CD14-positive monocyte (primary cell): ENCODE results near the gene HOXB1. TPM values are rescaled to one million over a fixed set of nuclear protein-coding genes. Genes with fewer than 3 reads are reported as not detected.
"Not testable (repeated sequence)": the region's sequence is repeated elsewhere in the genome, so short reads cannot be mapped to it uniquely, and the experiment has no call there.

Source experiments
- DNase-seq, 3 donors: peaks; one replicate each; pipeline ENCODE4 v3.0.0-alpha.2; 2011 to 2022
- H2AFZ ChIP-seq: 2 replicates; pipeline ENCODE4 v1.6.0; 2012; ENCODE audit warnings: mild to moderate bottlenecking, low read depth, low read length, inconsistent platforms; ENCODE audit not compliant: insufficient read depth, poor library complexity, severe bottlenecking
- H3K27ac ChIP-seq, 2 donors: 1 replicate in 1 of 2; 2 replicates in 1 of 2; pipeline ENCODE4 v1.5.1; 2012 to 2013; ENCODE audit warnings: low read length in 2 of 2, control low read depth in 1 of 2, inconsistent platforms in 1 of 2, low read depth in 1 of 2, mild to moderate bottlenecking in 1 of 2
- H3K27me3 ChIP-seq, 2 donors: one replicate each; pipeline versions ENCODE4 v1.6.0 to v1.6.1; 2011 to 2013; ENCODE audit warnings: low read length in 2 of 2; ENCODE audit not compliant: control insufficient read depth in 2 of 2, insufficient read depth in 2 of 2
- H3K36me3 ChIP-seq, 2 donors: replicated peaks in 1 of 2; 1 replicate in 1 of 2; 2 replicates in 1 of 2; pipeline versions ENCODE4 v1.5.1 to v1.6.1; 2012 to 2013; ENCODE audit warnings: low read length in 2 of 2, control low read depth in 1 of 2, inconsistent platforms in 1 of 2, mild to moderate bottlenecking in 1 of 2; ENCODE audit not compliant: insufficient read depth in 2 of 2, control insufficient read depth in 1 of 2
- H3K4me1 ChIP-seq, 2 donors: 1 replicate in 1 of 2; 2 replicates in 1 of 2; pipeline versions ENCODE4 v1.5.1 to v1.6.1; 2012 to 2013; ENCODE audit warnings: low read length in 2 of 2, control low read depth in 1 of 2, inconsistent platforms in 1 of 2, mild to moderate bottlenecking in 1 of 2, moderate library complexity in 1 of 2; ENCODE audit not compliant: insufficient read depth in 2 of 2, control insufficient read depth in 1 of 2
- H3K4me2 ChIP-seq: replicated peaks from 2 replicates; pipeline ENCODE3; 2012; ENCODE audit warnings: low read length, moderate library complexity, mild to moderate bottlenecking; ENCODE audit not compliant: poor library complexity, severe bottlenecking; ENCODE audit errors: extremely low read depth
- H3K4me3 ChIP-seq, 3 experiments: fragments of 200-600 bp in 1 of 3; sonication (generic) in 1 of 3; replicated peaks in 1 of 3; 1 replicate in 2 of 3; 2 replicates in 1 of 3; pipeline ENCODE4 v1.5.1; 2011 to 2013; ENCODE audit warnings: low read length in 3 of 3, mild to moderate bottlenecking in 3 of 3, control low read depth in 2 of 3, low read depth in 2 of 3, inconsistent platforms in 1 of 3, moderate library complexity in 1 of 3
- H3K79me2 ChIP-seq: 2 replicates; pipeline ENCODE4 v1.6.0; 2012; ENCODE audit warnings: mild to moderate bottlenecking, control low read depth, inconsistent platforms, low read length, moderate library complexity; ENCODE audit not compliant: insufficient read depth
- H3K9ac ChIP-seq: 2 replicates; pipeline ENCODE4 v1.6.0; 2017; ENCODE audit warnings: low read length, mild to moderate bottlenecking; ENCODE audit not compliant: insufficient read depth, poor library complexity, severe bottlenecking
- H3K9me3 ChIP-seq, 2 donors: replicated peaks in 1 of 2; 1 replicate in 1 of 2; 2 replicates in 1 of 2; pipeline versions ENCODE4 v1.5.1 to v1.6.1; 2012 to 2013; ENCODE audit warnings: low read length in 2 of 2, control low read depth in 1 of 2; ENCODE audit not compliant: control insufficient read depth in 1 of 2, insufficient read depth in 1 of 2
- H4K20me1 ChIP-seq: 2 replicates; pipeline ENCODE4 v1.6.0; 2012; ENCODE audit warnings: mild to moderate bottlenecking, low read length, control low read depth, moderate library complexity; ENCODE audit not compliant: insufficient read depth
- H3K27ac Mint-ChIP-seq, 7 donors: one replicate each; pipeline ENCODE4 v1.8.0; 2020; ENCODE audit warnings: mild to moderate bottlenecking in 7 of 7, mixed read lengths in 7 of 7, moderate library complexity in 6 of 7, inconsistent platforms in 2 of 7
- H3K27me3 Mint-ChIP-seq, 3 donors: one replicate each; pipeline ENCODE4 v1.8.0; 2021 to 2022; ENCODE audit warnings: low read depth in 3 of 3, mild to moderate bottlenecking in 3 of 3, mixed read lengths in 3 of 3, moderate library complexity in 3 of 3, inconsistent platforms in 1 of 3
- H3K36me3 Mint-ChIP-seq, 2 donors: one replicate each; pipeline ENCODE4 v1.8.0; 2020; ENCODE audit warnings: mixed read lengths in 2 of 2, inconsistent platforms in 1 of 2, mild to moderate bottlenecking in 1 of 2
- H3K4me1 Mint-ChIP-seq: one replicate; pipeline ENCODE4 v1.8.0; 2020; ENCODE audit warnings: mild to moderate bottlenecking, mixed read lengths
- H3K4me3 Mint-ChIP-seq, 2 donors: one replicate each; pipeline ENCODE4 v1.8.0; 2020; ENCODE audit warnings: mild to moderate bottlenecking in 2 of 2, mixed read lengths in 2 of 2, moderate library complexity in 1 of 2
- H3K9me3 Mint-ChIP-seq, 7 donors: one replicate each; pipeline ENCODE4 v1.8.0; 2020 to 2022; ENCODE audit warnings: mixed read lengths in 7 of 7, mild to moderate bottlenecking in 6 of 7, moderate library complexity in 6 of 7, inconsistent platforms in 2 of 7
- WGBS: methylation state at CpG from one replicate; pipeline ENCODE4 v1.1.5; 2013; ENCODE audit warnings: missing lambda C conversion rate; ENCODE audit not compliant: insufficient coverage; 5-methylcytosine and 5-hydroxymethylcytosine counted together
- intact Hi-C, 2 donors: fragments of 100-400 bp; cut with micrococcal nuclease; formaldehyde crosslinking; loops; one replicate each; pipeline versions ENCODE4 v1.15.0 to v1.15.1; 2023
- polyA plus RNA-seq, 3 donors: library from polyadenylated mRNA; depleted of rRNA in 1 of 3; unstranded in 2 of 3; stranded (reverse) in 1 of 3; fragments of 300-500 nt in 2 of 3; fragments of >200 nt in 1 of 3; fragmentation: Illumina TruSeq in 2 of 3; gene quantifications; 1 replicate in 2 of 3; 2 replicates in 1 of 3; pipeline ENCODE4 v1.2.3, GENCODE V29; 2012 to 2021
- TF ChIP-seq, protein P1 (sequence below): fragments of 200-600 bp; IDR thresholded peaks from one replicate; pipeline ENCODE4 v1.8.0; 2022; ENCODE audit warnings: antibody characterized with exemption, mild to moderate bottlenecking

HOXB1 gene
- polyA plus RNA-seq, 3 donors, result not detected

DNA sequence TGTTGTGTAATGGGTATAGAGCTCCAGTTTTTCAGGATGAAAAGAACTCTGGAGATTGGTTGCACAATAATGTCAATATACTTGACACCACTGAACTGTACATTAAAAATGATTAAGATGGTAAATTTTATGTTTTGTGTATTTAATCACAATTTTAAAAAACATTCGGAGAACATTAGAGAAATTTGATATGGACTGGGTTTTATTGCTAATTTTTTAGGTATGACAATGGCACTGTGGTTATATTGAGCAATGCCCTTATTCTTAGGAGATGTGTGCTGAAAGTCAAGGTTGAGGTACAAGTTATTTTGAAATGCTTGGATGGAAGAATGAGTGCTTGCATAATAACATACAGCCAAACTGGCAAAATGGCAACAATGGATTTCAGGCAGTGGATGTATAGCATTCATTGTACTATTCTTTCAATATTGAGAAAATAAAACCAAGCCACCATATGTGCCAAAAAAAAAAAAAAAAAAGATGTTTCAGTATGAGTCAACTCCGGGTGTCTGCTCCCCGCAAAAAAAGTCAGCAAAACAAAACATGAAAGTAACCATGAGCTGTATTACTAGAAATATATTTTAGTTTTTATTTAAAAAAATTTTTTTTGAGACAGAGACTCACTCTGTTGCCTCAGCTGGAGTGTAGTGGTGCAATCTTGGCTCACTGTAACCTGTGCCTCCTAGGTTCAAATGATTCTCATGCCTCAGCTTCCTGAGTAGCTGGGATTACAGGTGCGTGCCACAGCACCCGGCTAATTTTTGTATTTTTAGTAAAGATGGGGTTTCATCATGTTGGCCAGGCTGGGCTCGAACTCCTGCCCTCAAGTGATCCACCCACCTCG lies 19.8 kb downstream of the HOXB1 start:
- H4K20me1 ChIP-seq, result no peaks in the 10 kb centered on the region
- H2AFZ ChIP-seq, result no peak overlapping the region
- Mint-ChIP-seq H3K27ac (no peak overlapping the region), H3K27me3 (peaks cover 13 to 42% (median 17%) of the 10 kb centered on the region in 3 donors), H3K9me3 (peaks cover 0 to 3% (median 1%) of the 10 kb centered on the region in 7 donors), H3K4me3 (no peak overlapping the region), H3K36me3 (no peaks in the 10 kb centered on the region), H3K4me1 (peaks cover 10% of the 10 kb centered on the region)
- H3K79me2 ChIP-seq, result no peaks in the 10 kb centered on the region
- TF ChIP-seq, protein P1, sequence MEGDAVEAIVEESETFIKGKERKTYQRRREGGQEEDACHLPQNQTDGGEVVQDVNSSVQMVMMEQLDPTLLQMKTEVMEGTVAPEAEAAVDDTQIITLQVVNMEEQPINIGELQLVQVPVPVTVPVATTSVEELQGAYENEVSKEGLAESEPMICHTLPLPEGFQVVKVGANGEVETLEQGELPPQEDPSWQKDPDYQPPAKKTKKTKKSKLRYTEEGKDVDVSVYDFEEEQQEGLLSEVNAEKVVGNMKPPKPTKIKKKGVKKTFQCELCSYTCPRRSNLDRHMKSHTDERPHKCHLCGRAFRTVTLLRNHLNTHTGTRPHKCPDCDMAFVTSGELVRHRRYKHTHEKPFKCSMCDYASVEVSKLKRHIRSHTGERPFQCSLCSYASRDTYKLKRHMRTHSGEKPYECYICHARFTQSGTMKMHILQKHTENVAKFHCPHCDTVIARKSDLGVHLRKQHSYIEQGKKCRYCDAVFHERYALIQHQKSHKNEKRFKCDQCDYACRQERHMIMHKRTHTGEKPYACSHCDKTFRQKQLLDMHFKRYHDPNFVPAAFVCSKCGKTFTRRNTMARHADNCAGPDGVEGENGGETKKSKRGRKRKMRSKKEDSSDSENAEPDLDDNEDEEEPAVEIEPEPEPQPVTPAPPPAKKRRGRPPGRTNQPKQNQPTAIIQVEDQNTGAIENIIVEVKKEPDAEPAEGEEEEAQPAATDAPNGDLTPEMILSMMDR, result no peak
- peaks cover 3 to 6% of the 10 kb centered on the region in 2 donors for H3K27me3 ChIP-seq
- 83% methylated on average over 1 of the region's 7 CpGs for WGBS
- H3K27ac ChIP-seq, result no peak overlapping the region
- H3K4me1 ChIP-seq, result no peaks in the 10 kb centered on the region
- no peak overlapping the region for H3K4me3 ChIP-seq
- no peaks in the 10 kb centered on the region for H3K36me3 ChIP-seq
- intact Hi-C loops, result no loop called here
- no peak overlapping the region for H3K4me2 ChIP-seq
- H3K9ac ChIP-seq, result no peak overlapping the region
- no peaks in the 10 kb centered on the region for H3K9me3 ChIP-seq
- no peak for DNase-seq

DNA sequence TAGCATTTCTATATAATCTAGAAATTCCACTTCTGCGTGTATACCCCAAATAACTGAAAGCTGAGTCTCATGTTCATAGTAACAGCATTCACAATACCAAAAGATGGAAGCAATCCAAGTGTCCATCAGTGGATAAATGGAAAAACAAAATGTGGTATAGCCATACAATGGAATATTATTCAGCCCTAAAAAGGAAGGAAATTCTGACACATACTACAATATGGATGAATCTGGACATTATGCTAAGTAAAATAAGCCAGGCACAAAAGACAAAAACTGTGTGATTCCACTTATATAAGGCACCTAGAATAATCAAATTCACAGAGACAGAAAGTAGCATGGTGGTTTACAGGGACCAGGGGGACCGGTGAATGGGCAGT lies 20.4 kb downstream of the HOXB1 start:
- Mint-ChIP-seq H3K27ac (no peak overlapping the region), H3K4me3 (no peak overlapping the region), H3K9me3 (peaks cover 0 to 2% (median 0%) of the 10 kb centered on the region in 7 donors), H3K36me3 (no peaks in the 10 kb centered on the region), H3K4me1 (peaks cover 12% of the 10 kb centered on the region), H3K27me3 (peaks cover 9 to 39% (median 13%) of the 10 kb centered on the region in 3 donors)
- TF ChIP-seq, protein P1, result no peak
- H3K36me3 ChIP-seq, result no peaks in the 10 kb centered on the region
- H3K4me2 ChIP-seq, result no peak overlapping the region
- no peaks in the 10 kb centered on the region for H3K79me2 ChIP-seq
- intact Hi-C loops, result no loop called here
- H3K4me1 ChIP-seq, result no peaks in the 10 kb centered on the region
- no peaks in the 10 kb centered on the region for H4K20me1 ChIP-seq
- no CpG with 5 or more reads among the region's 2 CpGs for WGBS
- H3K27me3 ChIP-seq, result peaks cover 3 to 7% of the 10 kb centered on the region in 2 donors
- no peak overlapping the region for H3K27ac ChIP-seq
- H3K9me3 ChIP-seq, result no peaks in the 10 kb centered on the region
- H3K9ac ChIP-seq, result no peak overlapping the region
- H3K4me3 ChIP-seq, result no peak overlapping the region
- DNase-seq, result no peak
- no peak overlapping the region for H2AFZ ChIP-seq

- not testable (repeated sequence) for H3K9ac ChIP-seq, H3K27ac Mint-ChIP-seq
Observed at GRCh38 chr17:48509708-48510107, 21.1 kb downstream of the HOXB1 start.

More at GRCh38 chr17:48509708-48510107, 21.1 kb downstream of the HOXB1 start:
- H4K20me1 ChIP-seq, H3K4me2 ChIP-seq, H3K4me3 Mint-ChIP-seq, intact Hi-C loops, H3K4me3 ChIP-seq, H3K36me3 ChIP-seq, H3K4me1 ChIP-seq, H3K36me3 Mint-ChIP-seq, H3K9me3 Mint-ChIP-seq, DNase-seq, H3K27ac ChIP-seq, H2AFZ ChIP-seq, H3K27me3 ChIP-seq, H3K79me2 ChIP-seq, H3K9me3 ChIP-seq: not testable (repeated sequence)
- Mint-ChIP-seq H3K27me3 (peaks cover 8 to 34% (median 13%) of the 10 kb centered on the region in 3 donors), H3K4me1 (peaks cover 12% of the 10 kb centered on the region)
- WGBS, result 80% methylated on average over 1 of the region's 7 CpGs
